Measurements from ENCODE around the gene ETFA.

ETFA gene

DNA sequence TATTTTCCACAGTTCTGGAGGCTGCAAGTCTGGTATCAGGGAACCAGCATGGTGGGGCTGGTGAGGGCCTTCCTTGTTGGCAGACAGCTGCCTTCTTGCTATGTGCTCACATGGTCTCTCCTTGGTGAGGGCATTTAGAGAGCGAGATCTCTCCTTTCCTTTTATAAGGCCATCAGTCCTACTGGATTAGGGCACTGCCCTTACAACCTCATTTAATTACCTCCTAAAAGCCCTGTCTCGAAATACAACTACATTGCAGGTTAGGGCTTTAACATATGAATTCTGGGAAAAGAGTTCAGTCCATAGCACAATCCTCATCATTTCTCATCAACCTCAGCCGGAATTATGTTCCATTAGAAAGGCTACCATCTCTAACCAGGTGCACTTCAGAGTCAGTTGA lies 47.2 kb upstream of the ETFA start:
- H3K27ac ChIP-seq (ENCODE audit: low read length) = no peak overlapping the region
- H4K20me1 ChIP-seq (ENCODE audit: insufficient read depth, low read length) = no peaks in the 10 kb centered on the region
- TF ChIP-seq EZH2phosphoT487 (IDR thresholded peaks at IDR 0.05; ENCODE audit: low read length) (no peak), CTCF (IDR thresholded peaks at IDR 0.05; ENCODE audit: low read length) (no peak), EZH2 (optimal IDR thresholded peaks at IDR 0.05; ENCODE audit: low read depth, low read length) (no peak)
- H3K9me2 ChIP-seq (replicated peaks; ENCODE audit: insufficient read depth, low read length) = no peaks in the 10 kb centered on the region
- DNase-seq = no peak
- H3K27me3 ChIP-seq (replicated peaks; ENCODE audit: insufficient read depth, low read length) = no peaks in the 10 kb centered on the region
- H3K4me1 ChIP-seq (ENCODE audit: low read length) = no peaks in the 10 kb centered on the region
- H2AFZ ChIP-seq (ENCODE audit: low read length) = no peak overlapping the region
- no peaks in the 10 kb centered on the region for H3K36me3 ChIP-seq (replicated peaks; ENCODE audit: insufficient read depth, low read length)
- H3K9ac ChIP-seq (ENCODE audit: low read length) = no peak overlapping the region
- H3K79me2 ChIP-seq (ENCODE audit: low read length) = no peaks in the 10 kb centered on the region
- H3K4me3 ChIP-seq (ENCODE audit: low read length) = no peak overlapping the region
- no peaks in the 10 kb centered on the region for H3F3A ChIP-seq (ENCODE audit: insufficient read depth, low read length)
- H3K4me2 ChIP-seq (ENCODE audit: low read depth, low read length) = no peak overlapping the region
- no peaks in the 10 kb centered on the region for H3K9me3 ChIP-seq (replicated peaks; ENCODE audit: insufficient read depth, low read length)

DNA sequence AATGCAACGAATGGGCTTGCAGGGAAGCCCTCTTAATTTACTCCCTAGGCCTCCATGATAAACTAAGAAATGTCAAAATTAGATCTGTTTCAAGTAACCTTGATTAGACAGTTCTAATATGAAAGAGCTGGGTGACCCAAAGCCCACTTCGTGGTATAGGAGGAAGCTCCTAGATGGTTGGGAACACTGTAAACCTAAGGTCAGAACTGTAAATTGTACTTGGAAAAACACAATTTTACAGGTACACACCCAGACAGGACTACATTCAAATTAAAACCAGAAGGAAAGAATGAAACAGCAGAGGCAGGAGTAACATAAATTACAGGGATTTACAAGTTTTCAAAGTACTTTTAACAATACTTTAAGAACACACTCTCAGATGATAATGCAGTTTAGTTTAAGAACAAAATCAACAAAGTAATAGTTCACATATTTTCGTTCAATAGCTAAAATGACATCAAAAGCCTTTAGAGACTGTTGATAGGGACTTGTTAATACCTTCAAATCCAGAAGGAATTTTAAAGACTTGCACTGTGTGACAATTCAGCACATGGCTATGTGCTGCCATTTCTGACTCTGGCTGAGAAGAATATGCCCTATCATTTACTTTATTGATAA lies 43.7 kb upstream of the ETFA start:
- Histone ChIP-seq H2AFZ (ENCODE audit: low read length) (no peak overlapping the region), H3K27ac (ENCODE audit: low read length) (no peak overlapping the region), H3K36me3 (replicated peaks; ENCODE audit: insufficient read depth, low read length) (no peaks in the 10 kb centered on the region), H3K4me3 (ENCODE audit: low read length) (no peak overlapping the region), H3K4me1 (ENCODE audit: low read length) (no peaks in the 10 kb centered on the region), H3K27me3 (replicated peaks; ENCODE audit: insufficient read depth, low read length) (no peaks in the 10 kb centered on the region), H3K9me2 (replicated peaks; ENCODE audit: insufficient read depth, low read length) (no peaks in the 10 kb centered on the region), H3K9me3 (replicated peaks; ENCODE audit: insufficient read depth, low read length) (no peaks in the 10 kb centered on the region), H3K79me2 (ENCODE audit: low read length) (no peaks in the 10 kb centered on the region), H3F3A (ENCODE audit: insufficient read depth, low read length) (no peaks in the 10 kb centered on the region), H3K9ac (ENCODE audit: low read length) (no peak overlapping the region), H4K20me1 (ENCODE audit: insufficient read depth, low read length) (no peaks in the 10 kb centered on the region), H3K4me2 (ENCODE audit: low read depth, low read length) (no peak overlapping the region)
- TF ChIP-seq CTCF (IDR thresholded peaks at IDR 0.05; ENCODE audit: low read length) (no peak), EZH2 (optimal IDR thresholded peaks at IDR 0.05; ENCODE audit: low read depth, low read length) (no peak), EZH2phosphoT487 (IDR thresholded peaks at IDR 0.05; ENCODE audit: low read length) (no peak)
- DNase-seq = no peak

DNA sequence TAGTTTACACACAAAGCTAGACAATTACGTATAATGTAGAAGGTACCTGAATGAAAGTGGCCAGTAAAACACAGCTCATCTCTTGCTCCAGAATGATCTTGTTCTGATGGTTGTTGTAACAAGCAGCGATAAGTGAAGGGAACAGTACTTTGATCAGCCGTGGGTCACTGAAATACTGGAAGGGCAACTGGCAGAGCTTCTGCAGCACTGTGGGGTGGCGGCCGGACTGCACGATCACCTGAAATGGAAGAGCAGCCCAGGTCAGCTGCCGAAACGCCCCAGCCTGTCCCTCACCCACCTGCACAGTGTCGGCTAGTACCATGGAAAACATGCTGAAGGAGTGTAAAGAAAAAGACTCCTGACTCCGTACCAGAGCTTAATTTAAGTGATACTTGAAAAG lies 42.6 kb upstream of the ETFA start:
- no peaks in the 10 kb centered on the region for H3K9me3 ChIP-seq (replicated peaks; ENCODE audit: insufficient read depth, low read length)
- no peaks in the 10 kb centered on the region for H3K36me3 ChIP-seq (replicated peaks; ENCODE audit: insufficient read depth, low read length)
- TF ChIP-seq EZH2phosphoT487 (IDR thresholded peaks at IDR 0.05; ENCODE audit: low read length) = no peak
- no peak for TF ChIP-seq CTCF (IDR thresholded peaks at IDR 0.05; ENCODE audit: low read length)
- no peak for TF ChIP-seq EZH2 (optimal IDR thresholded peaks at IDR 0.05; ENCODE audit: low read depth, low read length)
- H3K27ac ChIP-seq (ENCODE audit: low read length) = no peak overlapping the region
- H3K9me2 ChIP-seq (replicated peaks; ENCODE audit: insufficient read depth, low read length) = no peaks in the 10 kb centered on the region
- no peaks in the 10 kb centered on the region for H3F3A ChIP-seq (ENCODE audit: insufficient read depth, low read length)
- H3K79me2 ChIP-seq (ENCODE audit: low read length) = no peaks in the 10 kb centered on the region
- DNase-seq = no peak
- no peaks in the 10 kb centered on the region for H3K4me1 ChIP-seq (ENCODE audit: low read length)
- H3K9ac ChIP-seq (ENCODE audit: low read length) = no peak overlapping the region
- no peaks in the 10 kb centered on the region for H4K20me1 ChIP-seq (ENCODE audit: insufficient read depth, low read length)
- no peak overlapping the region for H3K4me3 ChIP-seq (ENCODE audit: low read length)
- no peak overlapping the region for H3K4me2 ChIP-seq (ENCODE audit: low read depth, low read length)
- no peaks in the 10 kb centered on the region for H3K27me3 ChIP-seq (replicated peaks; ENCODE audit: insufficient read depth, low read length)
- H2AFZ ChIP-seq (ENCODE audit: low read length) = no peak overlapping the region
